ENCODE measurements around the gene RSPH1. TPM values are rescaled to one million over a fixed set of nuclear protein-coding genes. Genes with fewer than 3 reads are reported as not detected.

The RSPH1 gene
- total RNA-seq, 1 experiment from 2014 or later = 0.31 TPM

DNA sequence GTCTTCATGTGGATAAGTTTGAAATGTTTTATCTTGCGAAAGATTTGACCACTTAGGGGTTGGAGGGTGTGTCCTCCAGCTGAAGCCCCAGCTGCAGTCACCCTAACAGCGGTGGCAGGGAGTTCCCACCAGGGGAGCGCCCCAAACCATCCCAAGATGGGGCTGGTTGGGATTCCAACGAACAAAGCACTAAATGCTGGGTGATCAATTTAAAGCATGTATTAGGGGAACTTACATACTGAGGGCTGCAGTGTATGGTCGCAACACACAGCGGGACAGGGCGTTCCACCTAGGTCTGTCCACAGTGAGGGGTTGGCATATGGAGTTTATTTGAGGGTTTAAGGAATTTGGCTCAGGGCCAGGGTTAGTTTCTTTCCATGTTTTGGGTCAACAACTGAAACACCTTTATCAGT, 43.9 kb upstream of the RSPH1 start:
- Histone ChIP-seq H3K4me2 (ENCODE audit: insufficient read depth, insufficient read length, low read length) (no peak overlapping the region), H3K79me2 (ENCODE audit: insufficient read depth, low read length) (no peaks in the 10 kb centered on the region), H3K4ac (ENCODE audit: low read depth, low read length) (no peak overlapping the region), H3K56ac (ENCODE audit: insufficient read length, low read depth, low read length) (no peak overlapping the region), H3K23me2 (ENCODE audit: insufficient read length, low read depth, low read length, poor library complexity, severe bottlenecking) (no peaks in the 10 kb centered on the region), H2BK12ac (ENCODE audit: insufficient read length, low read depth, low read length) (no peak overlapping the region), H3K18ac (ENCODE audit: insufficient read length, low read depth, low read length) (no peak overlapping the region), H2AFZ (ENCODE audit: low read length) (no peak overlapping the region), H3K79me1 (ENCODE audit: insufficient read depth, low read depth, low read length, poor library complexity, severe bottlenecking) (no peaks in the 10 kb centered on the region), H2BK15ac (ENCODE audit: low read depth, low read length) (no peak overlapping the region), H2BK120ac (ENCODE audit: low read depth, low read length, poor library complexity, severe bottlenecking) (no peak overlapping the region), H4K20me1 (ENCODE audit: control insufficient read depth, insufficient read depth, insufficient read length) (no peaks in the 10 kb centered on the region), H3K4me1 (ENCODE audit: insufficient read depth, low read length) (peaks cover 2% of the 10 kb centered on the region; the same call in 1 of the 2 replicates), H2BK5ac (ENCODE audit: insufficient read length, low read length) (no peak overlapping the region), H4K8ac (replicated peaks; ENCODE audit: insufficient read length, low read depth, low read length) (no peak overlapping the region), H3K23ac (ENCODE audit: insufficient read length, low read depth, low read length) (no peak overlapping the region), H2AK5ac (ENCODE audit: insufficient read length, low read length) (no peak overlapping the region), H4K91ac (ENCODE audit: insufficient read length, low read depth, low read length) (no peak overlapping the region), H3K9ac (ENCODE audit: extremely low read depth, insufficient read length, low read length) (no peak overlapping the region), H3K27ac (ENCODE audit: insufficient read length, low read depth, low read length) (no peak overlapping the region), H4K5ac (ENCODE audit: insufficient read length, low read depth, low read length) (no peak overlapping the region), H2BK20ac (ENCODE audit: low read depth, low read length, poor library complexity, severe bottlenecking) (no peak overlapping the region), H3T11ph (ENCODE audit: low read length) (no peak overlapping the region), H3K9me3 (ENCODE audit: control insufficient read depth, low read depth, low read length) (no peaks in the 10 kb centered on the region), H3K14ac (ENCODE audit: insufficient read depth, low read length) (no peak overlapping the region), H3K27me3 (ENCODE audit: insufficient read depth, low read length) (no peaks in the 10 kb centered on the region)
- H3K27me3 Mint-ChIP-seq (ENCODE audit: low read depth) = no peaks in the 10 kb centered on the region
- H3K4me1 Mint-ChIP-seq = peaks cover 14 to 16% of the 10 kb centered on the region in 2 experiments
- no CpG with 5 or more reads among the region's 7 CpGs for WGBS (ENCODE audit: extremely low coverage, insufficient read length, low lambda C conversion rate)
- TF ChIP-seq, protein P1, sequence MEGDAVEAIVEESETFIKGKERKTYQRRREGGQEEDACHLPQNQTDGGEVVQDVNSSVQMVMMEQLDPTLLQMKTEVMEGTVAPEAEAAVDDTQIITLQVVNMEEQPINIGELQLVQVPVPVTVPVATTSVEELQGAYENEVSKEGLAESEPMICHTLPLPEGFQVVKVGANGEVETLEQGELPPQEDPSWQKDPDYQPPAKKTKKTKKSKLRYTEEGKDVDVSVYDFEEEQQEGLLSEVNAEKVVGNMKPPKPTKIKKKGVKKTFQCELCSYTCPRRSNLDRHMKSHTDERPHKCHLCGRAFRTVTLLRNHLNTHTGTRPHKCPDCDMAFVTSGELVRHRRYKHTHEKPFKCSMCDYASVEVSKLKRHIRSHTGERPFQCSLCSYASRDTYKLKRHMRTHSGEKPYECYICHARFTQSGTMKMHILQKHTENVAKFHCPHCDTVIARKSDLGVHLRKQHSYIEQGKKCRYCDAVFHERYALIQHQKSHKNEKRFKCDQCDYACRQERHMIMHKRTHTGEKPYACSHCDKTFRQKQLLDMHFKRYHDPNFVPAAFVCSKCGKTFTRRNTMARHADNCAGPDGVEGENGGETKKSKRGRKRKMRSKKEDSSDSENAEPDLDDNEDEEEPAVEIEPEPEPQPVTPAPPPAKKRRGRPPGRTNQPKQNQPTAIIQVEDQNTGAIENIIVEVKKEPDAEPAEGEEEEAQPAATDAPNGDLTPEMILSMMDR (conservative IDR thresholded peaks at IDR 0.05) = peak; percentile 63
- peak overlapping the region; percentile 30 to 86 (median 75); a peak in 3 of 7 replicates for H3K27ac Mint-ChIP-seq
- H3K9me3 Mint-ChIP-seq = no peaks in the 10 kb centered on the region
- peaks cover 3 to 68% (median 32%) of the 10 kb centered on the region in 3 experiments; a peak in 6 of 7 replicates for H3K36me3 Mint-ChIP-seq (ENCODE audit: insufficient read depth in 1 of 3, low read depth in 3 of 3)
- peak; percentile 60 for DNase-seq
- H3K4me3 Mint-ChIP-seq = no peak overlapping the region

All from H9 (cell line).